Bronchial epithelial cell (primary cell): ENCODE data around the gene TMEM63C. TPM values are rescaled to one million over a fixed set of nuclear protein-coding genes. Genes with fewer than 3 reads are reported as not detected.

Source experiments
- DNase-seq: peaks from one replicate; pipeline ENCODE4 v3.0.0-alpha.2; 2010; ENCODE audit warnings: low read depth
- FAIRE-seq: peaks from 2 replicates; lab custom pipeline; 2011; peaks lifted over from hg19 to GRCh38; lab: Jason Lieb, UNC
- H3K27me3 ChIP-seq: 2 replicates; pipeline ENCODE4 v1.5.1; 2011; ENCODE audit warnings: low read length; ENCODE audit not compliant: control insufficient read depth, insufficient read depth
- H3K36me3 ChIP-seq: 2 replicates; pipeline ENCODE4 v1.5.1; 2011; ENCODE audit warnings: low read length; ENCODE audit not compliant: control insufficient read depth, insufficient read depth
- H3K4me3 ChIP-seq: 2 replicates; pipeline ENCODE4 v1.5.1; 2011; ENCODE audit warnings: mild to moderate bottlenecking, low read depth, low read length, control low read depth
- CTCF ChIP-seq: IDR thresholded peaks from 2 replicates; pipeline ENCODE4 v1.5.1; 2011; ENCODE audit warnings: mild to moderate bottlenecking, moderate library complexity, low read length, control low read depth, inconsistent platforms; ENCODE audit not compliant: insufficient read depth, severe bottlenecking
- total RNA-seq: library from RNA; depleted of rRNA; stranded (reverse); fragments of >200 nt; gene quantifications from 2 replicates; pipeline ENCODE4 v1.2.1, GENCODE V29; 2014

TMEM63C gene
- total RNA-seq, 1 donor from 2014 or later: 0.79 TPM

- Histone ChIP-seq H3K36me3 (no peaks in the 10 kb centered on the region), H3K27me3 (peaks cover 2% of the 10 kb centered on the region)
- FAIRE-seq: no peak
Observed at GRCh38 chr14:77253333-77254190, 72.0 kb downstream of the TMEM63C start.

DNA sequence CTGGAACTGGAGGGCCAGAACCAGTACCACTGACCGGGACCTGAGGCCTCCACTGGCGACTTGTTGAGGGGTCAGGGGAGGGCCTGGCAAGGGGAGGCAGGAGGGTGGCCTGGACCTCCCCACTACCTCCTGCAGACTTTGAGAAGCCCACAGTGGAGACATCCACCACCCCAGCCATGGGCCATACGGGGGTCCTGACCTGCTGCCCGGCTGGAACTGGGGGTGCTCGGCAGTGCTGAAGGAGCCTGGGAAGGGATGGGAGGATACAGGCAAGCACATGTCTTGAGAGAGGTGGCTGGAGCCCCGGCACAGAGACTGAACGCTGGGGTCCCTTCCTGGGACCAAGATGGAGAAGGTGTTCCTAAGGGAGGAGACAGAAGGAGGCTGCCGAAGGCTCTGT, 75.1 kb downstream of the TMEM63C start:
- DNase-seq (no peak), FAIRE-seq (no peak)
- no peak overlapping the region for H3K4me3 ChIP-seq
- H3K36me3 ChIP-seq: no peaks in the 10 kb centered on the region
- TF ChIP-seq CTCF: no peak
- peaks cover 3% of the 10 kb centered on the region for H3K27me3 ChIP-seq

More at GRCh38 chr14:77253333-77254190, 72.0 kb downstream of the TMEM63C start:
- TF ChIP-seq CTCF: no peak
- H3K4me3 ChIP-seq: no peak overlapping the region
- no peak for DNase-seq

DNA sequence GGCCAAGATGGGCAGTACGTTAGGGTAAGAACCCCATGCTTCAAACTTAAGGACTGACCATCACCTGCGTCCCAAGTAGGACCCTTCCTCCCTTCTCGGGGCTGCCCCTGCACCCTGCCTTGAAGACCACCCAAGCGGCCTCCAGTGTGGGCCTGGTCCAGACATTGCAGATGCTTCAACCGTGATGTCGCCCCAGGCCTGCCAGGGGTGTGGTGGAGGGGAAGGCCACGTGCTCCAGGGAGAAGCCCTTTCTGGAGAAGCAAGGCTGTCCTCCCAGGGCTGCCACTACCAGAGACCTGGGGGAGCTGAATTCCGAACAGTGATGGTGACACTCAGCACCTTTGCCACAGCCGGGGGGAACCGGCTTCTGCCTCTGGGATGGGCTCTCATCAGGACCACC, 76.1 kb downstream of the TMEM63C start:
- FAIRE-seq: no peak
- peaks cover 3% of the 10 kb centered on the region for H3K27me3 ChIP-seq
- H3K4me3 ChIP-seq: no peak overlapping the region
- no peak for DNase-seq
- no peak for TF ChIP-seq CTCF
- H3K36me3 ChIP-seq: no peaks in the 10 kb centered on the region

DNA sequence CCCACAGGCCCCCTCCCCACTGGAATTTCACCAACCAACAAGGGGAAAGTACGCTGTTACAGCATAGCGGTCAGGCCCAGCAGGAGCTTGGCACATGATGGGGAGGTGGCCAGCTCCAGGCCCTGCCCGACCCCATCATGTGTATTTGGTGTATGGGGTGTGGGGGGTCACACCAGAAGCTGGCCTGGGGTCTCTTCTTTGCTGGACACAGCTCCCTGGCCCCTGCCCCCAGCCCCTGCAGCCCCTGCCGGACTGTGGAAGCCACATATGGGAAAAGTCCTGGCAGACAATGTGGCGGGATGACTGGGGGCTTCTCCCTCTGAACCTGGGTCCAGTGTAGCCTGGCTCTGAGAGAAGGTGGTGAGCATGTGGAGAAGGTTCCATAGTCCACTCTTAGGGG, 77.0 kb downstream of the TMEM63C start:
- Histone ChIP-seq H3K4me3 (no peak overlapping the region), H3K36me3 (no peaks in the 10 kb centered on the region), H3K27me3 (peaks cover 3% of the 10 kb centered on the region)
- FAIRE-seq (no peak), DNase-seq (no peak)
- no peak for TF ChIP-seq CTCF

DNA sequence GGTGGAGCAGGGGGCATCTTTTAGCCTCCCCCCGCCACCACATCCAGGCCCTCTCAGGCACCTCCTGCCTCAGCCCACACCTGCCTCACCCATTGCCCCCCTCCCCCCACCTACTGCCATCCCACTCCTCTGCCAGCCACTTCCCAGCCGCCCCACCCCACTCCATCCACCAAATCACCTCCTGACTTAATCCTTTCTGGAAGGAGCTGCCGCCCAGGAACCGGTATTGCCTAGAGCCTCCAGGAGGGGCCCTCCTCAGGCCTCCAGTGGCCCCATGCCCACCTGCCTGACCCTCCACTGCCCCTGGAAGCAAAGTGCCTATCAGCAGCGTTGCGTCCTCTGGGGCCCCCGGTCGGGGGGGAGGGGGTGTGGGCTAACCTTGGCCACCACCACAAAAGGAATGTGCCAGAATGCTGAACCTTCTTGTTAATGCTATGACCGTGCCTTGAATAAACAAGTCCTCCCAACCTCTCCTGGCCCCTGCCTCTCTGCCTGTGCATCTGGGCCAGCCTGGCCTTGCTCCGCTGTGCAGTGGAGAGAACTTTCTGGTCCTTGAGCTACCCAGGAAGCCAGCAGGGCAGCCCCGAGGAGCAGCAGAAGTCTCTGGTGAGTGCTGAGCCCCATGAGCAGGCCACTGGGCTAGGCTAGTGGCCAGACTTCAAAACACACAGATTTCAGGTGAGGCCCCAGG, 77.6 kb downstream of the TMEM63C start:
- H3K36me3 ChIP-seq: no peaks in the 10 kb centered on the region
- H3K27me3 ChIP-seq: peaks cover 3% of the 10 kb centered on the region
- H3K4me3 ChIP-seq: no peak overlapping the region
- TF ChIP-seq CTCF: no peak
- FAIRE-seq (no peak), DNase-seq (no peak)
